ENCODE results near the gene MUC5AC. TPM values are rescaled to one million over a fixed set of nuclear protein-coding genes. Genes with fewer than 3 reads are reported as not detected.

The MUC5AC gene
- total RNA-seq, 3 donors from 2014 or later, result under 0.01 TPM; not detected in 1

- peaks cover 12% of the 10 kb centered on the region for H3K27me3 Mint-ChIP-seq (ENCODE audit: low read depth)
- no peaks in the 10 kb centered on the region for H3K4me1 Mint-ChIP-seq (ENCODE audit: low read depth)
- DNase-seq (no peak), ATAC-seq (no peak)
- H3K9me3 Mint-ChIP-seq, result peaks cover 10% of the 10 kb centered on the region
- H3K36me3 Mint-ChIP-seq (ENCODE audit: insufficient read depth), result no peaks in the 10 kb centered on the region
- H3K4me3 Mint-ChIP-seq, result no peak overlapping the region
These were observed 28.6 kb upstream of the MUC5AC start for GRCh38 chr11:1129143-1129610.

GRCh38 chr11:1129611-1130160 is 28.1 kb upstream of the MUC5AC start:
- H3K9me3 Mint-ChIP-seq, result peaks cover 15% of the 10 kb centered on the region
- DNase-seq (no peak), ATAC-seq (no peak)
- H3K36me3 Mint-ChIP-seq (ENCODE audit: insufficient read depth), result no peaks in the 10 kb centered on the region
- H3K4me1 Mint-ChIP-seq (ENCODE audit: low read depth), result no peaks in the 10 kb centered on the region
- peaks cover 12% of the 10 kb centered on the region for H3K27me3 Mint-ChIP-seq (ENCODE audit: low read depth)
- H3K4me3 Mint-ChIP-seq, result no peak overlapping the region

- no peak for ATAC-seq
- H3K9me3 Mint-ChIP-seq, result peaks cover 22% of the 10 kb centered on the region
- H3K4me3 Mint-ChIP-seq, result no peak overlapping the region
- peaks cover 12% of the 10 kb centered on the region for H3K27me3 Mint-ChIP-seq (ENCODE audit: low read depth)
- H3K4me1 Mint-ChIP-seq (ENCODE audit: low read depth), result no peaks in the 10 kb centered on the region
- no peaks in the 10 kb centered on the region for H3K36me3 Mint-ChIP-seq (ENCODE audit: insufficient read depth)
- DNase-seq, result no peak
These were observed 27.3 kb upstream of the MUC5AC start for GRCh38 chr11:1130276-1131032.

GRCh38 chr11:1131033-1131911 is 26.5 kb upstream of the MUC5AC start:
- Mint-ChIP-seq H3K36me3 (ENCODE audit: insufficient read depth) (no peaks in the 10 kb centered on the region), H3K9me3 (peaks cover 24% of the 10 kb centered on the region), H3K27me3 (ENCODE audit: low read depth) (peaks cover 12% of the 10 kb centered on the region), H3K4me1 (ENCODE audit: low read depth) (no peaks in the 10 kb centered on the region), H3K4me3 (no peak overlapping the region)
- ATAC-seq, result no peak
- DNase-seq, result no peak

- DNase-seq, result no peak
- no peaks in the 10 kb centered on the region for H3K36me3 Mint-ChIP-seq (ENCODE audit: insufficient read depth)
- H3K4me1 Mint-ChIP-seq (ENCODE audit: low read depth), result peaks cover 2% of the 10 kb centered on the region
- H3K9me3 Mint-ChIP-seq, result peaks cover 24% of the 10 kb centered on the region
- H3K27me3 Mint-ChIP-seq (ENCODE audit: low read depth), result peaks cover 21% of the 10 kb centered on the region
- ATAC-seq, result no peak
- no peak overlapping the region for H3K4me3 Mint-ChIP-seq
These were observed 22.8 kb upstream of the MUC5AC start for GRCh38 chr11:1134848-1135445.

GRCh38 chr11:1138097-1138496 is 19.7 kb upstream of the MUC5AC start:
- H3K36me3 Mint-ChIP-seq (ENCODE audit: insufficient read depth), result no peaks in the 10 kb centered on the region
- DNase-seq (no peak), ATAC-seq (peak in 1 of 2 donors; percentile 28)
- peaks cover 12% of the 10 kb centered on the region for H3K27me3 Mint-ChIP-seq (ENCODE audit: low read depth)
- peaks cover 2% of the 10 kb centered on the region for H3K4me1 Mint-ChIP-seq (ENCODE audit: low read depth)
- H3K4me3 Mint-ChIP-seq, result no peak overlapping the region
- H3K9me3 Mint-ChIP-seq, result peaks cover 43% of the 10 kb centered on the region

- H3K27me3 Mint-ChIP-seq (ENCODE audit: low read depth), result peaks cover 12% of the 10 kb centered on the region
- ATAC-seq (no peak), DNase-seq (no peak)
- peaks cover 36% of the 10 kb centered on the region for H3K9me3 Mint-ChIP-seq
- no peak overlapping the region for H3K4me3 Mint-ChIP-seq
- H3K4me1 Mint-ChIP-seq (ENCODE audit: low read depth), result peaks cover 2% of the 10 kb centered on the region
- no peaks in the 10 kb centered on the region for H3K36me3 Mint-ChIP-seq (ENCODE audit: insufficient read depth)
These were observed 18.2 kb upstream of the MUC5AC start for GRCh38 chr11:1139441-1140083.

GRCh38 chr11:1140642-1141490 is 16.9 kb upstream of the MUC5AC start:
- Mint-ChIP-seq H3K27me3 (ENCODE audit: low read depth) (peaks cover 12% of the 10 kb centered on the region), H3K4me3 (no peak overlapping the region), H3K4me1 (ENCODE audit: low read depth) (peaks cover 2% of the 10 kb centered on the region), H3K36me3 (ENCODE audit: insufficient read depth) (no peaks in the 10 kb centered on the region), H3K9me3 (peaks cover 25% of the 10 kb centered on the region)
- ATAC-seq (no peak), DNase-seq (no peak)

GRCh38 chr11:1146365-1146764 is 11.4 kb upstream of the MUC5AC start:
- Mint-ChIP-seq H3K9me3 (peaks cover 23% of the 10 kb centered on the region), H3K4me3 (no peak overlapping the region), H3K36me3 (ENCODE audit: insufficient read depth) (no peaks in the 10 kb centered on the region), H3K27me3 (ENCODE audit: low read depth) (peaks cover 3% of the 10 kb centered on the region), H3K4me1 (ENCODE audit: low read depth) (no peaks in the 10 kb centered on the region)
- no peak for ATAC-seq
- DNase-seq, result no peak

GRCh38 chr11:1147792-1148191 is 10.0 kb upstream of the MUC5AC start:
- Mint-ChIP-seq H3K4me1 (ENCODE audit: low read depth) (peaks cover 2% of the 10 kb centered on the region), H3K4me3 (no peak overlapping the region), H3K9me3 (peaks cover 9% of the 10 kb centered on the region), H3K36me3 (ENCODE audit: insufficient read depth) (no peaks in the 10 kb centered on the region), H3K27me3 (ENCODE audit: low read depth) (peaks cover 7% of the 10 kb centered on the region)
- ATAC-seq (no peak), DNase-seq (no peak)

- H3K36me3 Mint-ChIP-seq (ENCODE audit: insufficient read depth), result no peaks in the 10 kb centered on the region
- H3K4me3 Mint-ChIP-seq, result no peak overlapping the region
- H3K9me3 Mint-ChIP-seq, result no peaks in the 10 kb centered on the region
- H3K4me1 Mint-ChIP-seq (ENCODE audit: low read depth), result peaks cover 2% of the 10 kb centered on the region
- ATAC-seq, result no peak
- DNase-seq, result no peak
- H3K27me3 Mint-ChIP-seq (ENCODE audit: low read depth), result peaks cover 8% of the 10 kb centered on the region
These were observed 9.0 kb upstream of the MUC5AC start for GRCh38 chr11:1148752-1149180.

GRCh38 chr11:1149545-1149944 is 8.2 kb upstream of the MUC5AC start:
- ATAC-seq, result no peak
- no peaks in the 10 kb centered on the region for H3K9me3 Mint-ChIP-seq
- H3K27me3 Mint-ChIP-seq (ENCODE audit: low read depth), result peaks cover 8% of the 10 kb centered on the region
- DNase-seq, result no peak
- H3K36me3 Mint-ChIP-seq (ENCODE audit: insufficient read depth), result no peaks in the 10 kb centered on the region
- peaks cover 2% of the 10 kb centered on the region for H3K4me1 Mint-ChIP-seq (ENCODE audit: low read depth)
- no peak overlapping the region for H3K4me3 Mint-ChIP-seq

GRCh38 chr11:1150116-1150515 is 7.6 kb upstream of the MUC5AC start:
- DNase-seq (no peak), ATAC-seq (no peak)
- Mint-ChIP-seq H3K4me3 (no peak overlapping the region), H3K27me3 (ENCODE audit: low read depth) (peaks cover 8% of the 10 kb centered on the region), H3K9me3 (no peaks in the 10 kb centered on the region), H3K4me1 (ENCODE audit: low read depth) (peaks cover 2% of the 10 kb centered on the region), H3K36me3 (ENCODE audit: insufficient read depth) (no peaks in the 10 kb centered on the region)
